ENCODE measurements around the gene INF2.
"Not testable (repeated sequence)": the region's sequence is repeated elsewhere in the genome, so short reads cannot be mapped to it uniquely, and the experiment has no call there.

Gene INF2

GRCh38 chr14:104725772-104726548 is 36.5 kb downstream of the INF2 start:
- Histone ChIP-seq H3K9ac (ENCODE audit: low read length) (no peak overlapping the region), H3K27me3 (ENCODE audit: control insufficient read depth, insufficient read depth, low read length) (no peaks in the 10 kb centered on the region), H3K36me3 (ENCODE audit: control insufficient read depth, insufficient read depth, low read length) (no peaks in the 10 kb centered on the region), H3K9me3 (ENCODE audit: control insufficient read depth, low read length) (no peaks in the 10 kb centered on the region), H3K4me1 (ENCODE audit: control insufficient read depth, insufficient read depth, low read length) (peaks cover 31% of the 10 kb centered on the region), H3K4me3 (ENCODE audit: low read length) (no peak overlapping the region)

GRCh38 chr14:104726600-104727451 is 37.4 kb downstream of the INF2 start:
- no peak overlapping the region for H3K9ac ChIP-seq (ENCODE audit: low read length)
- H3K4me3 ChIP-seq (ENCODE audit: low read length) = no peak overlapping the region
- peaks cover 35% of the 10 kb centered on the region for H3K4me1 ChIP-seq (ENCODE audit: control insufficient read depth, insufficient read depth, low read length)
- H3K27me3 ChIP-seq (ENCODE audit: control insufficient read depth, insufficient read depth, low read length) = no peaks in the 10 kb centered on the region
- no peaks in the 10 kb centered on the region for H3K36me3 ChIP-seq (ENCODE audit: control insufficient read depth, insufficient read depth, low read length)
- H3K9me3 ChIP-seq (ENCODE audit: control insufficient read depth, low read length) = no peaks in the 10 kb centered on the region

DNA sequence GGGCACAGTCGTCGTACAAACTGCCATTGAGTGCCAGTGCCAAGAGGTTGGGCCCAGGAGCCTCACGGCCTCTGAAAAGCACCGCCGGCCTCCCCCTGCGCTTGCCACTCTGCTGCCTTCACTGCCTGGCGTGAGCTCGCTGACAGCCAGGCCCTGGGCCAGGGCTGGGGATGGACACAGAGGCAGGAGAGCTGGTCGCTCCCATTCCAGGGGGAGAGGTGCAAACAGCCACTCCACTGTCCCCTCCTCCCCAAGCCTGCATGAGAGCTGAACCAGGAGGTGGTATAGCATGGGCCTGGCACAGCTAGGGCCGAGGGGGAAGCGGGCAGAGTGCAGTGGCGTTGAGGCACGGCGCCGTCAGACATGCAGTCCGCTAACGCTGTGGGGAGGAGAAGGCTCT is 39.2 kb downstream of the INF2 start:
- H3K27me3 ChIP-seq (ENCODE audit: control insufficient read depth, insufficient read depth, low read length) = no peaks in the 10 kb centered on the region
- no peak overlapping the region for H3K4me3 ChIP-seq (ENCODE audit: low read length)
- H3K4me1 ChIP-seq (ENCODE audit: control insufficient read depth, insufficient read depth, low read length) = peaks cover 36% of the 10 kb centered on the region
- no peaks in the 10 kb centered on the region for H3K36me3 ChIP-seq (ENCODE audit: control insufficient read depth, insufficient read depth, low read length)
- no peaks in the 10 kb centered on the region for H3K9me3 ChIP-seq (ENCODE audit: control insufficient read depth, low read length)
- H3K9ac ChIP-seq (ENCODE audit: low read length) = no peak overlapping the region

GRCh38 chr14:104729176-104729834 is 39.9 kb downstream of the INF2 start:
- H3K9ac ChIP-seq (ENCODE audit: low read length); H3K36me3 ChIP-seq (ENCODE audit: control insufficient read depth, insufficient read depth, low read length); H3K4me3 ChIP-seq (ENCODE audit: low read length); H3K27me3 ChIP-seq (ENCODE audit: control insufficient read depth, insufficient read depth, low read length); H3K9me3 ChIP-seq (ENCODE audit: control insufficient read depth, low read length): not testable (repeated sequence)
- H3K4me1 ChIP-seq (ENCODE audit: control insufficient read depth, insufficient read depth, low read length) = peaks cover 41% of the 10 kb centered on the region

GRCh38 chr14:104729835-104730181 is 40.4 kb downstream of the INF2 start:
- H3K27me3 ChIP-seq (ENCODE audit: control insufficient read depth, insufficient read depth, low read length) = no peaks in the 10 kb centered on the region
- no peaks in the 10 kb centered on the region for H3K36me3 ChIP-seq (ENCODE audit: control insufficient read depth, insufficient read depth, low read length)
- H3K9ac ChIP-seq (ENCODE audit: low read length) = no peak overlapping the region
- no peaks in the 10 kb centered on the region for H3K9me3 ChIP-seq (ENCODE audit: control insufficient read depth, low read length)
- peaks cover 41% of the 10 kb centered on the region for H3K4me1 ChIP-seq (ENCODE audit: control insufficient read depth, insufficient read depth, low read length)
- H3K4me3 ChIP-seq (ENCODE audit: low read length) = no peak overlapping the region

DNA sequence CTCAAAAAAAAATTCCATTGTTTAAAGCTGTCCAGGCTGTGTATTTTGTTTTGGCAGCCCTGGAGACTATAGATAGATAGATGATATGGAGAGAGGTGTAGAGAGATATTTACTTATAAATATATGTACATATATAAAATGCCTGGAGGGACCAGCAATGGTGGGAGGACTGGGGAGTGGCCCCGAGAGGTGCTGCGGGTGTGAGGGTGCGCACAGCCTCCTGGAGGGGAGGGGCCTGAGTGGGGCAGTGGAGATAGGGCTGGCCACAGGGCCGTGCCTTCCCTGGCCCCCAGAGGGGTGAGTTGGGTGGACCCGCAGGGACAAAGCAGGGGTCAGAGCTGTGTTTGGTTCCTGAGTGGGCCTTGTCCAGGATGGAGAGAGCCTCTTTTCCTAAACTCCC is 41.1 kb downstream of the INF2 start:
- H3K36me3 ChIP-seq (ENCODE audit: control insufficient read depth, insufficient read depth, low read length) = no peaks in the 10 kb centered on the region

DNA sequence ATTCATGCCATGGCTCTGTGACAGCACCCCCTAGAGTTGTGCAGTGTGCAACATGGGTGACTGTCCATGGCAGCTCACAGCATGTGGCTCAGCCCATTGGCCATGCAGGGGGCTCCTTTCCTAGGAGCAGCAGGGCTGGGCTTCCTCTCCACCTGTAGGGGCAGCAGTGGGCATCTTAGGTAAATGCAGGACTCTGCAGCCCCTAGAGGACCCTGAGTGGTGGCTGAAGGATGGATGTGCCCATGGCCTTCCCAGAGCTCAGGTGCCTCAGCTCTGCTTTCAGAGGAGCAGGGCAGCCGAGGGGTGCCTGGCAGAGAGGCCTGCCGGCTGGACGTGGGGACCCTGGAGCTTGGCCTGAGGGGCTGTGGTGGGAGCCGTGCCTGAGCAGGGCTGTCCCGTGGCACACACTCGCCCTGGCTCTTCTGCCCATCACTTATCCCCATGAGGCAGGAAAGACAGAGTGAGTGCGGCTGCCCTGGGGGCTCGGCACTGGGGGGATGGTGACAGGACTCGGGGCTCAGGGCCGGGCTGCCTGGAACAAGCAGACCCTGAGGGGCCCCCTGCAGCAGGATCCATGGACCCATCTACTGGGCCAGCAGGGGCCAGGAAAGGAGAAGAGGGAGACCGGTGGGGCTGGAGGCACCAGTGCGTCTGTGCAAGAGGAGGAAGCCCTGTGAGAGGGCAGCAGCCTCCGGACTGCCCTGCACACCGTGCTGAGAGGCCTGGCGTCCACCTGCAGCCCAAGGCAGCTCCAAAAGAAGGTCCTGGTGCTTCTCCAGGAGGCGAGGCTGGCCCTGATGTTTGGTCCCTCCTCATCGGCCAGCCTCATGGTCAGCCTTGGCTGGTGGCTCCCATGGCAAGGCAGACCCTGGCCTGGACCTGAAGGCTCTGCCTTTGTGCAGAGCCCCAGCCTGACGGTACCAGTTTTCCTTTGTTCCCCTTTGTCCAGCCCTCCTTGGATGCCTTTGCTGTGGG is 42.2 kb downstream of the INF2 start:
- H3K9ac ChIP-seq (ENCODE audit: low read length) = peak overlapping the region; percentile 69
- H3K4me1 ChIP-seq (ENCODE audit: control insufficient read depth, insufficient read depth, low read length) = peaks cover 38% of the 10 kb centered on the region
- no peak overlapping the region for H3K4me3 ChIP-seq (ENCODE audit: low read length)
- H3K9me3 ChIP-seq (ENCODE audit: control insufficient read depth, low read length) = no peaks in the 10 kb centered on the region
- H3K36me3 ChIP-seq (ENCODE audit: control insufficient read depth, insufficient read depth, low read length) = no peaks in the 10 kb centered on the region
- H3K27me3 ChIP-seq (ENCODE audit: control insufficient read depth, insufficient read depth, low read length) = no peaks in the 10 kb centered on the region

More for the DNA sequence above, 41.1 kb downstream of the INF2 start:
- Histone ChIP-seq H3K9ac (ENCODE audit: low read length) (no peak overlapping the region), H3K27me3 (ENCODE audit: control insufficient read depth, insufficient read depth, low read length) (no peaks in the 10 kb centered on the region), H3K4me1 (ENCODE audit: control insufficient read depth, insufficient read depth, low read length) (peaks cover 38% of the 10 kb centered on the region), H3K4me3 (ENCODE audit: low read length) (no peak overlapping the region), H3K9me3 (ENCODE audit: control insufficient read depth, low read length) (no peaks in the 10 kb centered on the region)

DNA sequence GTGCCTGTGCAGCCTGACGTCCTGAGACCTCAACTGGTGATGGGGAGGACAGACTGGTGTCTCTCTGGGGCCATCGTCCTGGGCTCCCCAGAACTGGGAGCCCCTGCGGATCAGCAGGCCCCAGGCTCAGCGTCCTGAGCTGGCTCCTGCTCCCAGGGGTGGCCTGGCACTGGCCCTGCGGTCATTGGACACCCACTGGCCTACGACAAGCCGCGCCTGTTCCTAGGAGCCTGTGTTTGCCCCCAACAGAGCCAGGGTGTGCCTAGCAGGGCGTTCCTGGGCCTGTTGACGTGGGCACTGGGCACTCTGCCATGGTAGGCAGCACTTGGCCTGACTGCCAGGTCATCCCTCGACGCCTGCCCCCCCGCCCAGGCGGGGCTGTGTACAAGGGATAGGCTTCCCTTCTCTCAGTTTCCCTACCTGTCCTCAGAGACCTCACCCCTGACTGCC is 43.0 kb downstream of the INF2 start:
- Histone ChIP-seq H3K36me3 (ENCODE audit: control insufficient read depth, insufficient read depth, low read length) (no peaks in the 10 kb centered on the region), H3K4me1 (ENCODE audit: control insufficient read depth, insufficient read depth, low read length) (peaks cover 38% of the 10 kb centered on the region), H3K9ac (ENCODE audit: low read length) (peak overlapping the region; percentile 69), H3K27me3 (ENCODE audit: control insufficient read depth, insufficient read depth, low read length) (no peaks in the 10 kb centered on the region), H3K9me3 (ENCODE audit: control insufficient read depth, low read length) (no peaks in the 10 kb centered on the region), H3K4me3 (ENCODE audit: low read length) (peak overlapping the region; percentile 14)

- Histone ChIP-seq H3K27me3 (ENCODE audit: control insufficient read depth, insufficient read depth, low read length) (no peaks in the 10 kb centered on the region), H3K4me1 (ENCODE audit: control insufficient read depth, insufficient read depth, low read length) (peaks cover 38% of the 10 kb centered on the region), H3K36me3 (ENCODE audit: control insufficient read depth, insufficient read depth, low read length) (no peaks in the 10 kb centered on the region), H3K9ac (ENCODE audit: low read length) (peak overlapping the region; percentile 69), H3K9me3 (ENCODE audit: control insufficient read depth, low read length) (no peaks in the 10 kb centered on the region), H3K4me3 (ENCODE audit: low read length) (peak overlapping the region; percentile 14)
Measured at GRCh38 chr14:104732931-104733681, 43.7 kb downstream of the INF2 start.

- no peaks in the 10 kb centered on the region for H3K36me3 ChIP-seq (ENCODE audit: control insufficient read depth, insufficient read depth, low read length)
- H3K27me3 ChIP-seq (ENCODE audit: control insufficient read depth, insufficient read depth, low read length) = no peaks in the 10 kb centered on the region
- H3K4me3 ChIP-seq (ENCODE audit: low read length) = no peak overlapping the region
- no peak overlapping the region for H3K9ac ChIP-seq (ENCODE audit: low read length)
- H3K4me1 ChIP-seq (ENCODE audit: control insufficient read depth, insufficient read depth, low read length) = peaks cover 38% of the 10 kb centered on the region
- H3K9me3 ChIP-seq (ENCODE audit: control insufficient read depth, low read length) = no peaks in the 10 kb centered on the region
Measured at GRCh38 chr14:104734051-104734587, 44.7 kb downstream of the INF2 start.
